HG03066 (cell line): ENCODE measurements around the gene UGP2.
"Not testable (repeated sequence)": the region's sequence is repeated elsewhere in the genome, so short reads cannot be mapped to it uniquely, and the experiment has no call there.

Experiments used
- ATAC-seq: cut with Tn5 transposase; IDR thresholded peaks from one replicate; pipeline ENCODE4 v1.9.1; 2021; ENCODE audit warnings: low read depth; ENCODE audit not compliant: unreplicated experiment

Gene UGP2

GRCh38 chr2:63841254-63842022 is at the start of gene UGP2:
Gene UGP2 (plus strand): TSS chr2:63841896. CDS start chr2:63842186, 290 bp downstream.
- ATAC-seq: peak; percentile 51

- no peak for ATAC-seq
Measured at GRCh38 chr2:63792530-63792929, 49.2 kb upstream of the UGP2 start.

- ATAC-seq: no peak
Measured at GRCh38 chr2:63796366-63796765, 45.3 kb upstream of the UGP2 start.

GRCh38 chr2:63796796-63797195 is 44.9 kb upstream of the UGP2 start:
- no peak for ATAC-seq

GRCh38 chr2:63801455-63801854 is 40.2 kb upstream of the UGP2 start:
- no peak for ATAC-seq

GRCh38 chr2:63805412-63805811 is 36.3 kb upstream of the UGP2 start:
- ATAC-seq: no peak

- ATAC-seq: not testable (repeated sequence)
Measured at GRCh38 chr2:63808036-63808435, 33.7 kb upstream of the UGP2 start.

- ATAC-seq: not testable (repeated sequence)
Measured at GRCh38 chr2:63808911-63809310, 32.8 kb upstream of the UGP2 start.

- ATAC-seq: no peak
Measured at GRCh38 chr2:63811063-63811462, 30.6 kb upstream of the UGP2 start.

GRCh38 chr2:63811870-63812269 is 29.8 kb upstream of the UGP2 start:
- not testable (repeated sequence) for ATAC-seq

- no peak for ATAC-seq
Measured at GRCh38 chr2:63814114-63814513, 27.6 kb upstream of the UGP2 start.

- no peak for ATAC-seq
Measured at GRCh38 chr2:63817382-63817781, 24.3 kb upstream of the UGP2 start.

GRCh38 chr2:63818271-63818670 is 23.4 kb upstream of the UGP2 start:
- ATAC-seq: no peak

GRCh38 chr2:63819256-63819655 is 22.4 kb upstream of the UGP2 start:
- ATAC-seq: no peak

GRCh38 chr2:63819765-63820717 is 21.7 kb upstream of the UGP2 start:
- ATAC-seq: no peak

GRCh38 chr2:63820969-63821368 is 20.7 kb upstream of the UGP2 start:
- ATAC-seq: no peak

- ATAC-seq: no peak
Measured at GRCh38 chr2:63821396-63821795, 20.3 kb upstream of the UGP2 start.

GRCh38 chr2:63822478-63822877 is 19.2 kb upstream of the UGP2 start:
- no peak for ATAC-seq

GRCh38 chr2:63827749-63828148 is 13.9 kb upstream of the UGP2 start:
- ATAC-seq: no peak

- ATAC-seq: no peak
Measured at GRCh38 chr2:63831176-63831575, 10.5 kb upstream of the UGP2 start.

GRCh38 chr2:63834401-63834800 is 7.3 kb upstream of the UGP2 start:
- no peak for ATAC-seq
